ENCODE data around the gene ZEB2. TPM values are rescaled to one million over a fixed set of nuclear protein-coding genes. Genes with fewer than 3 reads are reported as not detected.

The ZEB2 gene
- total and polyA plus RNA-seq, 2 of the 8 experiments (the other 6 are each of a cell fraction or from before 2014, with no cell fraction given): 0.38 TPM; not detected in 1

DNA sequence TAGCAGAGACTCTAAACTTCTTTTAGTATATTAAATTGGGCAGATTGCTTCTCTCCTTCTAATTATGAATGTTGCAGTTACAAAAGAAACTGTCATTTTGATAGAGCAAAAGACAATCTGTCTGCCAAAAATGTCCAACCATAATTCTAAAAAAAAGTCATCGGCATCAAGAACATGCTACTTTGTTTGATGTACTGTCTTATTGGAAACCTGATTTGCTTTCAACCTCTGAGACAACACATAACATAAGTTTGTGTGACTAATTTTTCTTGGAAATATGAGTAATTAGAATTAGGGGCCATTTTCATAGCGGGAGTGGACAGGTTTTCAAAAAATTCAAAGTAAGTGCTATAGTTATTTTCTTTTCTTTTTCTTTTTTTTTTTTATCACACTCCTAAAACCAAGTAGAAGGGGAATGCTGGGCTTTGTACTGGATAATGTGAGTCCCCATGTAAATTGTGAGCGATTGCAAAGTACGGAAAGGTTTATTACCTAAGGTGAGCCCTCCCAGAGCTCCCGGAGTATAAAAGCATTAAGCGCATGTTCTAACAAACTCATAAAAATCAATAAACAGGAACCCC is 59.1 kb downstream of the ZEB2 start:
- Histone ChIP-seq H3K79me1 (ENCODE audit: low read depth, low read length) (no peaks in the 10 kb centered on the region), H3K9me3 (ENCODE audit: insufficient read depth in 2 of 2, low read depth in 1 of 2, low read length in 1 of 2) (no peaks in the 10 kb centered on the region), H3K4me1 (replicated peaks in 1 of 4; ENCODE audit: control insufficient read depth in 3 of 4, insufficient read depth in 4 of 4, low read length in 3 of 4) (no peaks in the 10 kb centered on the region; a peak in 1 of 7 replicates), H2BK120ac (replicated peaks; ENCODE audit: low read depth, low read length) (no peak overlapping the region), H3K27me3 (replicated peaks in 1 of 4; ENCODE audit: control insufficient read depth in 3 of 4, extremely low read depth in 1 of 4, insufficient read depth in 3 of 4, low read length in 3 of 4) (no peaks in the 10 kb centered on the region; a peak in 2 of 7 replicates), H3K79me2 (ENCODE audit: control insufficient read depth in 1 of 2, insufficient read depth in 2 of 2, low read length in 2 of 2) (no peaks in the 10 kb centered on the region), H4K8ac (ENCODE audit: extremely low read depth, insufficient read depth, low read length) (no peak overlapping the region), H2AK5ac (ENCODE audit: low read depth, low read length) (no peak overlapping the region), H2BK20ac (ENCODE audit: low read length) (no peak overlapping the region), H3K23ac (ENCODE audit: insufficient read length) (no peak overlapping the region), H3K36me3 (ENCODE audit: control insufficient read depth in 2 of 4, insufficient read depth in 4 of 4, low read length in 3 of 4) (no peaks in the 10 kb centered on the region), H2AFZ (ENCODE audit: low read length) (no peak overlapping the region), H4K20me1 (replicated peaks in 1 of 2; ENCODE audit: control insufficient read depth in 1 of 2, insufficient read depth in 2 of 2, low read length in 2 of 2) (no peaks in the 10 kb centered on the region), H3K56ac (replicated peaks; ENCODE audit: insufficient read length, low read depth, low read length) (no peak overlapping the region), H3K9ac (replicated peaks in 1 of 4; ENCODE audit: extremely low read depth in 1 of 4, low read depth in 3 of 4, low read length in 3 of 4) (no peak overlapping the region), H3K4me3 (ENCODE audit: extremely low read depth in 1 of 4, insufficient read depth in 2 of 4, low read depth in 3 of 4, low read length in 4 of 4) (no peak overlapping the region), H3K4me2 (ENCODE audit: insufficient read depth in 1 of 2, low read depth in 2 of 2, low read length in 2 of 2) (no peak overlapping the region), H3K27ac (ENCODE audit: low read depth, low read length) (no peak overlapping the region), H2BK5ac (ENCODE audit: low read depth, low read length) (no peak overlapping the region), H3K23me2 (ENCODE audit: low read depth, low read length) (no peaks in the 10 kb centered on the region), H4K91ac (replicated peaks; ENCODE audit: insufficient read length, low read length) (no peak overlapping the region), H2BK15ac (ENCODE audit: low read length) (no peak overlapping the region), H3K18ac (ENCODE audit: extremely low read depth, low read length) (no peak overlapping the region), H4K5ac (ENCODE audit: insufficient read length, low read depth, low read length) (no peak overlapping the region), H3K4ac (replicated peaks; ENCODE audit: insufficient read length, low read depth, low read length) (no peak overlapping the region), H3K14ac (ENCODE audit: insufficient read length) (no peak overlapping the region), H2BK12ac (ENCODE audit: low read depth, low read length) (no peak overlapping the region)
- POLR2A ChIA-PET (ENCODE audit: partially characterized antibody): no interaction called here
- CTCF ChIA-PET (ENCODE audit: partially characterized antibody): interaction anchor here (0.5 to 6.3 kb wide), 5 partner anchors 9 to 191 kb away, joined by 3 to 34 read pairs (median 4); no protein-coding TSS in a partner anchor
- WGBS, 2 experiments (ENCODE audit: extremely low coverage in 1 of 2, insufficient coverage in 1 of 2, insufficient read length in 1 of 2, insufficient replicate concordance in 2 of 2, low coverage in 1 of 2, low lambda C conversion rate in 2 of 2, missing lambda C conversion rate in 1 of 2): 93% methylated on average over 6 of the region's 6 CpGs; no CpG with 5 or more reads in 1 of the 2 experiments
- FAIRE-seq (no peak), DNase-seq (ENCODE audit: low read depth in 1 of 2, low spot score in 2 of 2) (no peak)
- TF ChIP-seq POLR2A (IDR thresholded peaks at IDR 0.05; ENCODE audit: control extremely low read depth in 1 of 2, low read depth in 2 of 2, low read length in 2 of 2) (no peak), CHD1 (IDR thresholded peaks at IDR 0.05; ENCODE audit: low read depth, low read length) (no peak), JUND (IDR thresholded peaks at IDR 0.05; ENCODE audit: low read length) (no peak), NANOG (IDR thresholded peaks at IDR 0.05; ENCODE audit: insufficient read depth, low read depth, low read length, poor library complexity, severe bottlenecking) (no peak), EGR1 (IDR thresholded peaks at IDR 0.05; ENCODE audit: borderline replicate concordance, low read depth, low read length) (no peak), CEBPB (IDR thresholded peaks at IDR 0.05; ENCODE audit: low read depth, low read length) (no peak), BCL11A (IDR thresholded peaks at IDR 0.05; ENCODE audit: low read depth in 2 of 2, low read length in 2 of 2) (no peak), RFX5 (IDR thresholded peaks at IDR 0.05; ENCODE audit: borderline replicate concordance, low read depth, low read length) (no peak)
